GM10847 (cell line): ENCODE results near the gene SLC4A8.

ENCODE experiments used
- POLR2A ChIP-seq: IDR thresholded peaks from 2 replicates; pipeline ENCODE4 v1.6.1; 2011; ENCODE audit not compliant: insufficient read length; ENCODE audit errors: extremely low read depth

SLC4A8 gene

GRCh38 chr12:51482929-51483697 lies 58.5 kb downstream of the SLC4A8 start:
- no peak for TF ChIP-seq POLR2A

DNA sequence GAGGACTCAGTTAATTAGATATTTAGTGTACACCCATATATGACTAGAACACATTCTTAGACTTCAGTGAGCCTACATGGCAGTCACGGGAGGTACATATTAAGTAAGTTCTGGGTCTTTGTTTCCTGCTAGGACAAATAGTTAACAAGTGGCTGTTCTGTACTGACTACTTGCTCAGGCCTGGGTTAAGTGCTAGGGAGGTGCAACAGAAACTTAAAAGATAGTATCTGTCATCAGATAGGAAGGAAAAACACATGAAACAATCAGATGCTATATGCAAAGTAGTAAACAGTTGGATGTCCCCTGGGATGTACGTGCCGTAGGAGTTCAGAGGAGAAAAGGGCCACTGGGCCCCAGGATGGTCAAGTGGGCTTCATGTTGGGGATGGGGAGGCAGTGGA lies 59.5 kb downstream of the SLC4A8 start:
- no peak for TF ChIP-seq POLR2A

DNA sequence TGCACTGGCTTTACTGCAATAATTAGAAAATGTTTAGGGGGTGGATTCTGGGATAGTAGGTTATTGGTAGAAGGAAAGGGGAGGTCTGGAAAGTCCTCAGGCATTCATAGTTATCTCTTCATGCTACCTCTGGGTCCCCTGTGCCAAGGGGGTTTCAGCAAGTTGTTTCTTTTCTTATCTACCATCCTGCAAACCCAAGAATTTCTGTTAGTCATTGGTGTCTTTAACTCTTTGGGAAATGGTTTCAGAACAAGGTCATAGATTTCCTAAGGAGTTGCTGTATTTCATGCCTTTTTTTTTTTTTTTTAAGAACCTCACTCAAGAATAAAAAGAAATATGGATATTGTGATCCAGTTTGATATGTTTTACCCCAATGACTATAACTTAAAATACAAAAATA lies 63.6 kb downstream of the SLC4A8 start:
- TF ChIP-seq POLR2A: no peak

GRCh38 chr12:51493281-51493680 lies 68.7 kb downstream of the SLC4A8 start:
- no peak for TF ChIP-seq POLR2A

DNA sequence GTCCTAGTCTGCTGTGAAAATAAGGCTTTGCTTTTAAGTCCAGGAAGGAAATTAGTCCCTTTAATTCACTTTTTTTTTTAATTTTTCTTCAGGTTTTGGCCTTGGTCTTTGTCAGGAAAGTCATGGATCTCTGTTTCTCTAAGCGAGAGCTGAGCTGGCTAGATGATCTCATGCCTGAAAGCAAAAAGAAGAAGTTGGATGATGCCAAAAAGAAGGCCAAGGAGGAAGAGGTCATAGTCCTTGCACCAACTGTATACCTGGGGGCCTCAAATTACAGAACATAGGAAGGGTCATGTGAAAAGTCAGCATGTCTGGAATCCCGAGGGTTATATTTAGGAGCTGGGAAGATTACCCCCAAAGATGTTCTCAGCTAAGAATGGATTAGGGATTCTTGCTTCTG lies 72.3 kb downstream of the SLC4A8 start:
- no peak for TF ChIP-seq POLR2A

GRCh38 chr12:51504851-51505250 lies 80.2 kb downstream of the SLC4A8 start:
- no peak for TF ChIP-seq POLR2A

- no peak for TF ChIP-seq POLR2A
Measured at GRCh38 chr12:51505360-51506105, 80.9 kb downstream of the SLC4A8 start.

DNA sequence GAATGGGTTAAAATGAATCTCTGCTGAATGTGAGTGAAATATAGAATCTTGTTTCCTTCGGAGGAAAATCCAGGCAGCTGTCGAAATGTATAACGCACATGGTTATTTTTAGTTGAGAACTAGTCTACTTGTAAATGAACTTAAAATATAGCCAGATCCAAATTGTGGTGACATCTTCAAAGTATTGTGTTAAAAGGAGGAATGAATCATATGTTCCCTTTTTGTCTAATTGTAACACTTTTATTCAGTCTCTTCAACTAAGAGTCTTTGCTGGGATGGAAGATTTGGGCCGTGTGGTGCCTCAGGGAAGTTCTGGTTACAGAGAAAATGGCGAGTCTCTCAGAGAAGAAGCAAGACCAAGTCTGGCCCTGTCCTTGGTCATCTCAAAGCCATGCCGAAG lies 82.5 kb downstream of the SLC4A8 start:
- TF ChIP-seq POLR2A: no peak

- no peak for TF ChIP-seq POLR2A
Measured at GRCh38 chr12:51508285-51508684, 83.7 kb downstream of the SLC4A8 start.

- TF ChIP-seq POLR2A: no peak
Measured at GRCh38 chr12:51511546-51512260, 87.1 kb downstream of the SLC4A8 start.

DNA sequence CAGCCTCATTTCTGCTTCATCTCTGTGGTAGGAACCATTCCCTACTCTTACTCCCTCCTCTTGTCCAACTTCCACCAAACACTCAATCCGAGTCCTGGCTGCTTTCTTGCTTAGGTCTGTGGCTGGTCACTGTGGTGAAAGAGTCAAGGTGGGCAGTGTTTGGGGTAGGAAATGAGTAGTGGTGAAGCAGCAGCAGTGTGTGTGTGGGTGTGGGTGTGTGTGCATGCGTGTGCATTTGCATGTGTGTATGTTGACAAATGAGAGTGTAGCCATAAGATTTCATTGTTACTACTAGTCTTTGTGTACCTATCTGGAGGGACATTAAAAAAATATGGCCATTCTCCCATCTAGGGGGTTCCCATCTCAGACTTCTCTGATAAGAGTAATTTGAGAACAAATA lies 87.8 kb downstream of the SLC4A8 start:
- no peak for TF ChIP-seq POLR2A

GRCh38 chr12:51517316-51517715 lies 92.7 kb downstream of the SLC4A8 start:
- TF ChIP-seq POLR2A: no peak

DNA sequence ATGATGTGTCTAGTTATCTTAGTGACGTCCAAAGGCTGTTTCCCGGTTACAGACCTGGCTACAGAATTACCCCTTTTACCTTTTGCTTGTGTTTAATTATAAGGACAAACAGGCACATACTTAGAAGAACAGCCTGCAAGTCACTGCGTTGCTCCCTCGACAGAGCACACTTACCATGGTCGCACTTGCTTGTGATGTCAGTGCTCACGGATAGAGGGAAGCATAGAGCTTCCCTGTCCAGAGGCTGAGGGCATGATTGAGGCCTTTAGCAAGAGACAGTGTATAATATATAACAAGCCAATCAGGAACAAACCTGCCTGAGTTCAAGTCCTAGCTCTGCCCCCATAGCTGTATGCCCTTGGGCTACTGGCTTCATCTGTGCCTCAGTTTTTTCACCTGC lies 93.2 kb downstream of the SLC4A8 start:
- TF ChIP-seq POLR2A: no peak

DNA sequence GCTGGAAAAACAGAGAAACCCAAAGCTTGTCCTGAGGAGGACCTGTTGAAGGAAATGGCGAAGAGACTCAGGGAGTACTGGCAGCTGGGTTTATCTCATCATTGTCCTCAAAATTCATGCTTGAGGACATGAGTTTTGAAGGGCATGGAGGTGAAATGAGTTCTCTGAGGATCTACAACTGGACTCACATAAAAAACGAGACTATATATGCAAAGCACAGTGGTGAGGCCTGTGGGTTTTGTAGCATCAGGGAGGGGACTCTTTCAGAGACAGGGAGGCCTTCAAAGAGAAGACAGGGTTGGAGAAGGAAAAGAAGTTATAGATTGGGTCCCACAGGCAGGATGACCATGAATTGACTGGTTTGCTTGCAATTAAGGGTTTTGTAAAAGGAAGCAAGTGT lies 95.1 kb downstream of the SLC4A8 start:
- TF ChIP-seq POLR2A: no peak

- TF ChIP-seq POLR2A: no peak
Measured at GRCh38 chr12:51520576-51521325, 96.1 kb downstream of the SLC4A8 start.
